ENCODE measurements around the gene NRCAM.

NRCAM gene

DNA sequence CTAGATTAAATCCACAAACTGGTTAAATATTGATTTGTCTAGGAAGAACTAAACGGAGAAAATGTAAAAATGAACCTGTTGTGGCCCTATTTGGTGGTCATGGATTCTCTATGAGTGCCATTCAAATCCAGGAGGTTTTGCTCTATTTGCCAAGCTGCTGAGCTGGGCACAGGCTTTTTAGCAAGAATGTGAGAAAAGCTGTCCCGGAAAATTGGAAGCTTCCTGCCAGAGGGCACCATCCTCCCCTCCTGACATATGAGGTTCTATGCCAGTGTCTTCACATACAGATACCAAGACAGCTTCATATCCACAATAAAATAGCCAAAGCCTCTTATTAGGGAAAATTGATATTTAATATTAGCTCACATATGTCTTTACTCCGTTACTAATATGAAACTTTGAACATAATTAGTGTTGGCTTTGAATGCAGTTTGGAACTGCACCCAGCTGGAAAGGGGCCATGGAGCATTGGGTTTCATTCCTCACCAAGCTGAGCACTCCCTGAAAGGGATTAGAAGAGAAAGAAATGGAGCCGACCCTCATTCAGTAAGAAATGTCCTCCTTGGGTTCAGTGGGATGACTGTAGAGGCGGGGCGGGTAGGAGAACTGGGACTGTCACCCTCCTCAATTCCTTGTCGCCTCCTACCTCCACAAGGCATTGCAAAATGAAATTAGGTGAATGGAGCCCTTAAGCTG is 47.8 kb downstream of the NRCAM start:
- TF ChIP-seq, protein P1, sequence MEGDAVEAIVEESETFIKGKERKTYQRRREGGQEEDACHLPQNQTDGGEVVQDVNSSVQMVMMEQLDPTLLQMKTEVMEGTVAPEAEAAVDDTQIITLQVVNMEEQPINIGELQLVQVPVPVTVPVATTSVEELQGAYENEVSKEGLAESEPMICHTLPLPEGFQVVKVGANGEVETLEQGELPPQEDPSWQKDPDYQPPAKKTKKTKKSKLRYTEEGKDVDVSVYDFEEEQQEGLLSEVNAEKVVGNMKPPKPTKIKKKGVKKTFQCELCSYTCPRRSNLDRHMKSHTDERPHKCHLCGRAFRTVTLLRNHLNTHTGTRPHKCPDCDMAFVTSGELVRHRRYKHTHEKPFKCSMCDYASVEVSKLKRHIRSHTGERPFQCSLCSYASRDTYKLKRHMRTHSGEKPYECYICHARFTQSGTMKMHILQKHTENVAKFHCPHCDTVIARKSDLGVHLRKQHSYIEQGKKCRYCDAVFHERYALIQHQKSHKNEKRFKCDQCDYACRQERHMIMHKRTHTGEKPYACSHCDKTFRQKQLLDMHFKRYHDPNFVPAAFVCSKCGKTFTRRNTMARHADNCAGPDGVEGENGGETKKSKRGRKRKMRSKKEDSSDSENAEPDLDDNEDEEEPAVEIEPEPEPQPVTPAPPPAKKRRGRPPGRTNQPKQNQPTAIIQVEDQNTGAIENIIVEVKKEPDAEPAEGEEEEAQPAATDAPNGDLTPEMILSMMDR (IDR thresholded peaks at IDR 0.05; ENCODE audit: insufficient read depth, missing control alignments), result no peak
- no peak for DNase-seq (ENCODE audit: insufficient read length, low spot score)
- no peak for FAIRE-seq

DNA sequence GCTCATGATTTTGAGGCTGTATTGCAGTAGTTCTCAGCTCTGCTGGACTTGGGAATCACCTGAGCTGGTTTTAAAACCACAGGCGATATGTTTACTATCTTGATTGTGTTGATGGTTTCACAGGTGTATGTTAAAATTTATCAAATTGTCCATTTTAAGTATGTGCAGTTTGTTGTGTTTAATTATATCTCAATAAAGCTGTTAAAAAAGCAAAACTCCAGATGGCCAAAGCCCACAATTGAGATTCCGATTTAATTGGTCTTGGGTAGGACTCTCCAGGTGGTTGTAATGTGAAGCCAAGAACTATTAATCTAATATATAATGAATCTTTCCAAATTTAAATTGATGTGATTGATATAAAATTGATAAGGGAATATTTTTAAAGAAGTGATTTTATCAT is 48.6 kb downstream of the NRCAM start:
- FAIRE-seq (no peak), DNase-seq (ENCODE audit: insufficient read length, low spot score) (no peak)

DNA sequence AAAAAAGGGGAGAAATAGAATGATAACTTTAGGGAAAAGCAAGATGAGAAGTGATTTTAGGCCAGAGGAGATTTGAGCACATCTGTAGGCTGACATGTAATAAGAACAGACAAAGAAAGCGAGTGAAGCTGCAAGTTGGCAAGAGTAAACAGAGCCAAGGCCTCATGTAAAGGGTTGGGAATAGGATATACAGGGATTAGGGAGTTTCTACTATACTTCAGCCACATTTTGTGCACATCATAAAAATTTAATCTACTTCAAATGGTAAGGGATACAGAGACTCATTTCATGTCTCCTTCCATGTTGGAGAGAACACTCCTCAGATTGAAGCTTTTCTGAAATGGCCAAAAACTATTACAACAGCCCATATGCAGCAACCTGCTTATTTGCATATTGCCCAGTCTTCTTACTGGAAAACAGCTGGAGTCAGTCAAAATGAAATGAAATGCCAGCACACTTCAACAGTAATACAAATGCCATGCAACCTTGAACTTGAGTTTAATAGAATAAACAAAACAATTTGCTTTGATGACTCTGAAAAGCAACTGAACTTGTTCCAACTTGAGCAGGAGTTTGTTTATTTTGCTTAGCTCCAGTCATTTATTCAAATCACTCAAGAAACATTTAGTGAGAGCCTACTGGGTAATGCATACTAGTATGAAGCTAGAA is 49.9 kb downstream of the NRCAM start:
- TF ChIP-seq, protein P1 (IDR thresholded peaks at IDR 0.05; ENCODE audit: insufficient read depth, missing control alignments), result no peak
- FAIRE-seq (no peak), DNase-seq (ENCODE audit: insufficient read length, low spot score) (no peak)

More for the DNA sequence above, 48.6 kb downstream of the NRCAM start:
- TF ChIP-seq, protein P1 (IDR thresholded peaks at IDR 0.05; ENCODE audit: insufficient read depth, missing control alignments), result no peak

DNA sequence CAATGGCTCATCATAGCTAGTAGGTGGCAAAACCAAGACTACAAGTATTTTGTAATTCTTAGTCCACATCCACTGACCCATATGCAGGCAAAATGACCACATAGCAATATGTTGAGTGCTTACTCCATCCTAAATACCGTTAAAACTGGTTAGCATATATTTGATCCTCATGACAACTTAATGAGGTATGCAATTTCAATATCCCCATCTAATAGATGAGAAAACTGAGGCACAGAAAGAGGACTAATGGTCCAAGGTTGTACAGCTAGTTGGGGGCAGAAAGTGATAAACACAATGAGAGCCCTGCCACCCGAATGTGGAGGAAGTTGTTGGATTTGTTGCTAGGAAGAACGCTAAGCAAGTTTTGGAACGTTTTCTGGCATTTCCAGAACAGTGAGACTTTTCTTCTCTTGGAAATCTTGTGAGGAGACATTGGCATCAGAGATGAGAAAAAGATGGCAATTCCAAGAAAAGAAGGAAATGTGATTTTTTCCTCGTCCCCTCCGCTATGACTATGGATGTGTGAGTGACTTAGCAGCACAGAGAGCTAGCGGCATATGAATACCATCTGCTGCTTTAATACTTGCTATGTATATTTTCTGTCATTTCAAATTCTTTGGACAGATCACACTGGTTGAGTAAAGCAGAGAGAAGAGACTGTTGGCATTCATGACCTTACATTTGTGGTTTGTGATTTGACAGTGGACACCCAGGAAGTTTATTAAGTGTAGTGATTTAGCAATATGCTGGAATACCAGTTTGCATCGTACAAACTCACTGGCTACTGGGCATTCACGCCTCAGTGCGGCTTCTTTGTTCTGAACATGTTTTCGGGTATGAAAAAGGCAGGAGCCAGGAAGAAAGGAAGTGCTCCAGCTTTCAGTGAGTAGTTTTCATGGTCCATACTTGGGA is 51.5 kb downstream of the NRCAM start:
- TF ChIP-seq, protein P1 (IDR thresholded peaks at IDR 0.05; ENCODE audit: insufficient read depth, missing control alignments), result no peak
- DNase-seq (ENCODE audit: insufficient read length, low spot score) (no peak), FAIRE-seq (peak; percentile 35)

DNA sequence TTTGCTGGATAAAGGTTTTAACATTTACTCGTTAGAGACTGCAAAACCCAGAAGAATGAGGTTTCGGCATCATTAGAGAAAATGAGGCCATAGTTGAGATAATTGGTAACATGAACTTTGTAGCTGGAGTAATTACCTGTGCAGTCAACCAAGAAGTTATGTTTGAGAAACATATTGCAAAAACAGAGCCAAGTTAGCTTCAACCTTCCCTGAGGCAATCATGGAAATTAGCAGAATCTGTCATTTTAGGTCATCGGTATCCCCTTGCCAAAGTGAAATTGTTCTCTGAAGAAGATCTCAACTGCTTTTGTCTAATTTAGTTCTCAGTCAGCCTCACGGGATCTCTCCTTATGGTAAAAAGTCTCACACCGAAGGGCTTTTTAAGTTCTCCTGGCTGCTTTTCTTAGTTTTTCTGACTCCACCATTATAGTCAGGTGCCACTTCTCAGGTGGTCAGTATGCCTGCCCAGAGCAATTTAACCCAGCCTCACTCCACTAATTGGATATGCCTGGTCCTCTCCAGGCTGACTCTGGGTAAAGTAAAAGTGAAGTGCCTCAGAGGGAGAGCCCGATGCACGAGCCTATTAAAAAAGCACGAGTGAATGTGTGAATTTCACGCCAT is 52.5 kb downstream of the NRCAM start:
- DNase-seq (ENCODE audit: insufficient read length, low spot score), result no peak
- TF ChIP-seq, protein P1 (IDR thresholded peaks at IDR 0.05; ENCODE audit: insufficient read depth, missing control alignments), result no peak
- FAIRE-seq, result no peak

DNA sequence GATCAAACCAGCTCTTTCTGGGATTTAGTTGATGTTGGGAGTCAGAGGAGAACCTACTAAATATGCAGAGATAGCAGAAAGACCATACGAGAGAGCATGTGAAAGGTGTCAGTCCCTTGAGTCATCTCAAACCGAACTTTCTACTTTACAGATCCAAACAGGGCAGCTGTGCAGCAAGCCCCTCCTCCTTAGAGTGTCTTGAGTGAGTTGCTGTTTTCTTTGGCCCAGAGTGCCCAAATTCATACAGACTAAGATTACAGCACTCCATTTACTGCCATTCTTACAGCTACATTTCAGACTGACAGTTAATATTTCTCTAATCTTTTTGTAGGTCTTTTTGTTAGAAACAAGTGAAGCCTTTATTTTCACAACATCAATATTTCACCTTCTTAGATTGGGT is 53.4 kb downstream of the NRCAM start:
- TF ChIP-seq, protein P1 (IDR thresholded peaks at IDR 0.05; ENCODE audit: insufficient read depth, missing control alignments), result no peak
- no peak for FAIRE-seq
- no peak for DNase-seq (ENCODE audit: insufficient read length, low spot score)

Data from D721Med (cell line).